ENCODE data around the gene GHRHR.

The GHRHR gene

GRCh38 chr7:30983042-30983913 lies 19.5 kb downstream of the GHRHR start:
- H3K4me3 Mint-ChIP-seq = no peak overlapping the region
- ATAC-seq = peak; percentile 78
- peaks cover 17% of the 10 kb centered on the region for H3K4me1 Mint-ChIP-seq
- no peak overlapping the region for H3K27ac Mint-ChIP-seq
- H3K36me3 Mint-ChIP-seq = no peaks in the 10 kb centered on the region
- peaks cover 68% of the 10 kb centered on the region for H3K27me3 Mint-ChIP-seq
- H3K9me3 Mint-ChIP-seq = no peaks in the 10 kb centered on the region

DNA sequence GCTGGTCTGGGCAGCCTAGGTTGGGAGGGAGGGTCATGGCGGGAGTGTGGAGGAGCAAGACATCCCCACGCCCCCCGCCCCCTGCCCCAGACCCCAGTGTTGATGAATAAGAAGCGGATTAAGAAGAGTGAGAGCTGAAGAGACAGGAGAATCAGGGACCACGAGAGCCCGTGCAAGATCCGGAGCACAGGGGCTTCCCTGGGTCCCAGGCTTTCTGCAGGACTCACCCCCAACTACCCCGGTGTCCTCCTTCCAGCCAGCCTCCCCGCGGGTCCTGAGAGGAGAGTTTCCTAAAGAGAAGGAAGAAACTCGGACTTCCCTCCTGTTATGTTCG lies 20.1 kb downstream of the GHRHR start:
- ATAC-seq = no peak
- Mint-ChIP-seq H3K36me3 (no peaks in the 10 kb centered on the region), H3K4me3 (no peak overlapping the region), H3K27ac (no peak overlapping the region), H3K9me3 (no peaks in the 10 kb centered on the region), H3K4me1 (peaks cover 17% of the 10 kb centered on the region), H3K27me3 (peaks cover 62% of the 10 kb centered on the region)

DNA sequence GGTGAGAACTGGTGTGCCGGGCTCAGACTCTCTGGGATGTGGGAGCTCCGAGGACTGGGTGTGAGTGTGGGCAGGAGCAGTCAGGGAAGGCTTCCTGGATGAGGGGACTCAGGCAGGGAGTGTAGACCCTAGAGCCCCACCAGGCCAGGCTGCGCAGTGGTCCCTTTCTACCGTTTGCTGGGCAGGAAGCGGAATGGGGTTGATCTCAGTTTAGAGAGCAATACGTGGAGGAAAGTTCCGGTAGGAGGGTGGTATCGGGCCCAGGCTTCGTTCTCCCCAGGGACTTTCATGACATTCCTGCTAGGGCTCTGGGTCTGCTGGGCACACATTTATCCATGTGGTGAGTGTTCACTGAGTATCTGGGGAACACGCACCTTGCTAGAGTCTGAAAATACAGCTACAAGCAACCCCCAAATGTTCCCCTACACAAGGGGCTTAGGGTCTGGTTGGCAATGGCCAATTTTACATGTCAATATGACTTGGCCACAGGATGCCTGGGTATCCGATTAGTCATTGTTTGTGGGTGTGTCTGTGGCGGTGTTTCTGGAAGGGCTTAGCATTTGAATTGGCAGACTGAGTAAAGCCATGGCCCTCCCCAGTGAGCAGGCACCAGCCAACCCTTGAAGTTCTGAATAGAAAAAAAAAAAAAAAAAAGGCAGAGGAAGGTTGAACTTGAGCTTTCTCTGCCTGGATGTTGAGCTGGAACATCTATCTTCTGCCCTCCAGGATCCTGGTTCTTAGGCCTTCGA lies 20.8 kb downstream of the GHRHR start:
- Mint-ChIP-seq H3K36me3 (no peaks in the 10 kb centered on the region), H3K27me3 (peaks cover 56% of the 10 kb centered on the region), H3K4me1 (peaks cover 17% of the 10 kb centered on the region), H3K9me3 (no peaks in the 10 kb centered on the region), H3K27ac (no peak overlapping the region), H3K4me3 (no peak overlapping the region)
- ATAC-seq = no peak

DNA sequence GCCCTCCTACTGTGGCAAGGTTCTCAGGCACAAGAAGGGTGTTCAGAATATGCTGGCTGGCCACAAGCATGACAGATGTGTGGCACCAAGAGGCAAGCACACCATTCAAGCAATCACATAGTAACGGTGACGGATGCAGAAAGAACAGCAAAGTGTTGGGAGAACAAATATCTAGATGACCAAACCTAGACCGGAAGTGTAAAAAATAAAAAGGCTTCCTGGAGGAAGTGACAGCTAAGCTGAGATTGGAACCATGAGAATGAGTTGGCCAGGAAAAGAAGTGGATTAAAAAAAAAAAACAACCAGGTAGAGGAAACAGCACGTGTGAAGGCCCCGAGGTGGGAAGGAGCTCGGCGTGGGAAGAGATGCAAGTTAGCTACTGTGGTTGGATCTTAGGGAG lies 22.0 kb downstream of the GHRHR start:
- Mint-ChIP-seq H3K36me3 (no peaks in the 10 kb centered on the region), H3K4me1 (peaks cover 17% of the 10 kb centered on the region), H3K4me3 (no peak overlapping the region), H3K9me3 (no peaks in the 10 kb centered on the region), H3K27me3 (peaks cover 46% of the 10 kb centered on the region), H3K27ac (no peak overlapping the region)
- ATAC-seq = no peak

- no peak overlapping the region for H3K4me3 Mint-ChIP-seq
- H3K27me3 Mint-ChIP-seq = peaks cover 44% of the 10 kb centered on the region
- no peak for ATAC-seq
- peaks cover 17% of the 10 kb centered on the region for H3K4me1 Mint-ChIP-seq
- no peak overlapping the region for H3K27ac Mint-ChIP-seq
- no peaks in the 10 kb centered on the region for H3K36me3 Mint-ChIP-seq
- no peaks in the 10 kb centered on the region for H3K9me3 Mint-ChIP-seq
Measured at GRCh38 chr7:30986331-30986730, 22.6 kb downstream of the GHRHR start.

DNA sequence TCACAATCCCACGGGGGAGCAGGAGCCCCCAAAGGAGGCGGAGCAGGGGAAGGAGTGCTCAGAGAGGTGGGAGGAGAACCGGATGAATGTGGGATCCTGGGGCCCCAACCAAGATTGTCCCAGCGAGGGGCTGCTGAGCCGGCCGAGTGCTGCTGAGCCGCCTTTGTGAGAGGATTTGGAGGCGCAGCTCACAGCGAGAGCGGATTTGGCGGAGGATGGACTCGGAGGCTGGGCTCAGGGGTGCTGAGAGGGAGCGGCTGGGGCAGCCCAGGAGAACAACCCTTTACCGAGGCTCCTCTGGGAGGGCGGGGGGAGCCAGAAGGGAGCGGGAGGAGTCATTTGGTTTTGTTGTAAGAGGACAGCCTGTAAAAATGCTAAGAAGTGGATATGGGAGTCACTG lies 23.0 kb downstream of the GHRHR start:
- Mint-ChIP-seq H3K9me3 (no peaks in the 10 kb centered on the region), H3K36me3 (no peaks in the 10 kb centered on the region), H3K4me3 (no peak overlapping the region), H3K27me3 (peaks cover 44% of the 10 kb centered on the region), H3K27ac (no peak overlapping the region), H3K4me1 (peaks cover 17% of the 10 kb centered on the region)
- no peak for ATAC-seq

GRCh38 chr7:30987178-30987577 lies 23.4 kb downstream of the GHRHR start:
- H3K4me3 Mint-ChIP-seq = no peak overlapping the region
- H3K27me3 Mint-ChIP-seq = peaks cover 44% of the 10 kb centered on the region
- no peaks in the 10 kb centered on the region for H3K9me3 Mint-ChIP-seq
- no peak for ATAC-seq
- no peak overlapping the region for H3K27ac Mint-ChIP-seq
- no peaks in the 10 kb centered on the region for H3K36me3 Mint-ChIP-seq
- H3K4me1 Mint-ChIP-seq = peaks cover 17% of the 10 kb centered on the region

GRCh38 chr7:30987936-30988335 lies 24.2 kb downstream of the GHRHR start:
- H3K27ac Mint-ChIP-seq = no peak overlapping the region
- H3K9me3 Mint-ChIP-seq = no peaks in the 10 kb centered on the region
- no peak overlapping the region for H3K4me3 Mint-ChIP-seq
- H3K36me3 Mint-ChIP-seq = no peaks in the 10 kb centered on the region
- H3K4me1 Mint-ChIP-seq = peaks cover 17% of the 10 kb centered on the region
- peaks cover 44% of the 10 kb centered on the region for H3K27me3 Mint-ChIP-seq
- no peak for ATAC-seq

GRCh38 chr7:30988351-30989005 lies 24.7 kb downstream of the GHRHR start:
- Mint-ChIP-seq H3K27me3 (peaks cover 39% of the 10 kb centered on the region), H3K4me1 (peaks cover 14% of the 10 kb centered on the region), H3K36me3 (no peaks in the 10 kb centered on the region), H3K9me3 (no peaks in the 10 kb centered on the region), H3K27ac (no peak overlapping the region), H3K4me3 (no peak overlapping the region)
- no peak for ATAC-seq

DNA sequence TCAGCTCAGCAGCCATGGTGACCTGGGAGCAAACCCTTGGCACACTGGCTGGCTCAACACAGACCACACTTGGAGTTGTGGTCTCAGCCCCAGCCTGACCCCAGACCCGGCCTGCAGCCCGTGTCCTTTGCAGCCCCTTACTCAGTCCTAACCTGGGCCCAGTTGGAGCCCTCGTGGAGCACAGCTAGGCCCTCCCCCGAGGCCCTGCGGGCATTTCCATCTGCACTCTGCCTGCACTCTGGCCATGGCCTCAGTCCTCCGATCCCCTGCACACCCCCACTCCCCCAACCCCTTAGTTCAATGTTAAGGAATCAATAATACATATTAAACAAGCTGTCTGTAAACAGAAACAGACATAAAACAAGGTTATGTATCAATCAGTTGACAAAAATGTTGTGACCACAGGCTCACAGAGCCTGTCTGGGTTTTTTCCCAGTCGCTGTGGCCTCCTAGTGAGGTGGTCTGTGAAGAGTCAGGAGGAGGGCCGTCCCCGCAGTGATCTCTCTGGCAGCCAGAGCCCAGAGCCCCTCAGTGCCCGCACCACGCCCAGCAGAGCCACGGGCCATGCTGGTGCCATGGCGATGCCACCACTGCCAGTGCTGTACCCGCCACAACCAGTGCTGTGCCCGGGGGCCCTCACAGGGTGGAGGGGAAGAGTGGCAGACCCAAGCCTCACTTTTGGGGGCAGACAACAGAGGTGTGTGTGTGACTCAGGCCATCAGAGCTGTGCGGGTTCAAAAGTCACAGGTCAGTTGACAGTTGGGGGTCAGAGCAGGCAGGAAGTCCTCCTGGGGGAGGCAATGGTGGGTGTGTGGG lies 25.5 kb downstream of the GHRHR start:
- Mint-ChIP-seq H3K9me3 (no peaks in the 10 kb centered on the region), H3K27ac (no peak overlapping the region), H3K4me3 (no peak overlapping the region), H3K4me1 (peaks cover 7% of the 10 kb centered on the region), H3K27me3 (peaks cover 32% of the 10 kb centered on the region), H3K36me3 (no peaks in the 10 kb centered on the region)
- ATAC-seq = no peak

DNA sequence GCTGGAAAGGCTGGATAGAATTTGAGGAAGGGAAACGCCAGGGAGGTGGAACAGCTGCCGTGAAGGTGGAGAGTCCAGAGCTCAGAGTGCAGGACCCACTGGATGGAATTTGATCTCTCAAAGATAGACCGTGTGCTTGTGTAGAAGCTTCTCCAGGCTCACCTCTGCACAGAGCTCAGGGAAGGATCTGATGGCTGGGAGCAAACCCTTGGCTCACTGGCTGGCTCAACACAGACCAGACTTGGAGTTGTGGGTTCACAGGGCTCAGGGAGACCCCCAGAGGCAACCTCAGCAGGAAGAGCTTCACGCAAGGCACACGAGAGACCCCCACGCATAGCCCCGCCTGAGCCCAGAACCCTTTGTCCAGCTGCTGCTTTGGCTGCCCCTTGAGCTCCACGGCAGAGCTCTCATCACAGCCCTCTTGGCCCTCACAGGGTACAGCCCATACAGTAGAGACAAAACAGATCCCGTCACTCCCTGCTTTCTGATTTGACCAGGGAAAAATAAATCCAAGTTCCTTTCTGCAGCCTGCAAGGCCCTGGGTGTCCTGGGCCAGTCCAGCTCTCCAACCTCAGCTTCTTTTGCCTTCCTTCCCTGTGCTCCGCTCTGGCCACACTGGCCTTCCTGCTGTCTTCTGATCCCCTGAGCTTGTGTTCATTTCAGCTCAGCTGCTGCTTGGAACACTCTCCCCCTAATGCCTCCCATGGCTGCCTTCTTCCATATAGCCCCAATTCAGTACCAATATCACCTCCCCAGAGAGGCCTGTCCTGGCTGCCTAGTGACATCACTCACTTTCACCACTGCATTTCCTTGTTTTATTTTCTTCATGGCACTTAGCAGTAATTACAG lies 26.3 kb downstream of the GHRHR start:
- Mint-ChIP-seq H3K4me1 (peaks cover 7% of the 10 kb centered on the region), H3K4me3 (no peak overlapping the region), H3K27me3 (peaks cover 27% of the 10 kb centered on the region), H3K27ac (no peak overlapping the region), H3K9me3 (no peaks in the 10 kb centered on the region), H3K36me3 (no peaks in the 10 kb centered on the region)
- no peak for ATAC-seq

DNA sequence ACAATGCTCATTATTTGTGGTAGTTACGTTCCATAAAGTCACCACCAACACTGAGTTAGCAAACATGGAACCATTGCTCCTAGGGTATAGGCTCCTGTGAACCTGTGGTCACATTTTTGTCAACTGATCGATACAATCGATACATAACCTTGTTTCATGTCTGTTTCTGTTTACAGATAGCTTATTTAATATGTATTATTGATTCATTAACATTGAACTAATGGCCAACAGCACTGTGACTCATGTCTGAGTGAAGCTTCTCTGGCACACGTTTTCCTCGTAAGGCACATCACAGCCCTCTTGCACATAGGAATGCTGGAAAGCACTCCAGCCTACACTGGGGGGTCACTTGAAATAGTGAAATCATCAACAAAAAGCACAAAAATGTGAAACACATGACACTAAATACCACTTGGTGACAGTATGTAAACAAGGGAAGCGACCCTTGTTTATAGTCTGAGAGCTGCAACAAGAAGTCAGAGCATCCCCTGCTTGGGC lies 27.0 kb downstream of the GHRHR start:
- Mint-ChIP-seq H3K36me3 (no peaks in the 10 kb centered on the region), H3K9me3 (no peaks in the 10 kb centered on the region), H3K27ac (no peak overlapping the region), H3K4me1 (peaks cover 7% of the 10 kb centered on the region), H3K4me3 (no peak overlapping the region), H3K27me3 (peaks cover 21% of the 10 kb centered on the region)
- no peak for ATAC-seq

- H3K4me3 Mint-ChIP-seq = no peak overlapping the region
- H3K9me3 Mint-ChIP-seq = no peaks in the 10 kb centered on the region
- H3K27ac Mint-ChIP-seq = no peak overlapping the region
- H3K27me3 Mint-ChIP-seq = peaks cover 5% of the 10 kb centered on the region
- no peak for ATAC-seq
- no peaks in the 10 kb centered on the region for H3K4me1 Mint-ChIP-seq
- no peaks in the 10 kb centered on the region for H3K36me3 Mint-ChIP-seq
Measured at GRCh38 chr7:30992414-30992813, 28.7 kb downstream of the GHRHR start.
